WERI-Rb-1 (cell line): Measurements from ENCODE around the gene GP1BA.
A peak's percentile ranks its signal among the peaks of the same experiment; 100 is the strongest.

ENCODE experiments used
- DNase-seq: peaks from one replicate; pipeline ENCODE4 v3.0.0-alpha.2; 2020
- H3K27ac ChIP-seq: fragments of 250-450 bp; sonication (Bioruptor Pico); 2 replicates; pipeline ENCODE4 v1.5.1; 2020; ENCODE audit warnings: mild to moderate bottlenecking, moderate library complexity
- H3K27me3 ChIP-seq: fragments of 250-450 bp; sonication (Bioruptor Pico); 2 replicates; pipeline ENCODE4 v1.5.1; 2021; ENCODE audit warnings: mild to moderate bottlenecking, low read depth, moderate library complexity; ENCODE audit not compliant: insufficient read depth, severe bottlenecking
- H3K36me3 ChIP-seq: fragments of 250-450 bp; sonication (Bioruptor Pico); 2 replicates; pipeline ENCODE4 v1.5.1; 2020; ENCODE audit warnings: mild to moderate bottlenecking, moderate library complexity
- H3K4me3 ChIP-seq: 2 replicates; pipeline ENCODE4 v1.5.1; 2011; ENCODE audit warnings: low read depth, mild to moderate bottlenecking, control low read depth, low read length
- H3K9me3 ChIP-seq: fragments of 250-450 bp; sonication (Bioruptor Pico); 2 replicates; pipeline ENCODE4 v1.5.1; 2021; ENCODE audit warnings: mild to moderate bottlenecking, moderate library complexity; ENCODE audit not compliant: severe bottlenecking
- TF ChIP-seq, protein P1 (sequence below): IDR thresholded peaks from 2 replicates; pipeline ENCODE4 v1.5.1; 2011; ENCODE audit warnings: low read depth, mild to moderate bottlenecking, control low read depth, inconsistent platforms, low read length

Gene GP1BA

DNA sequence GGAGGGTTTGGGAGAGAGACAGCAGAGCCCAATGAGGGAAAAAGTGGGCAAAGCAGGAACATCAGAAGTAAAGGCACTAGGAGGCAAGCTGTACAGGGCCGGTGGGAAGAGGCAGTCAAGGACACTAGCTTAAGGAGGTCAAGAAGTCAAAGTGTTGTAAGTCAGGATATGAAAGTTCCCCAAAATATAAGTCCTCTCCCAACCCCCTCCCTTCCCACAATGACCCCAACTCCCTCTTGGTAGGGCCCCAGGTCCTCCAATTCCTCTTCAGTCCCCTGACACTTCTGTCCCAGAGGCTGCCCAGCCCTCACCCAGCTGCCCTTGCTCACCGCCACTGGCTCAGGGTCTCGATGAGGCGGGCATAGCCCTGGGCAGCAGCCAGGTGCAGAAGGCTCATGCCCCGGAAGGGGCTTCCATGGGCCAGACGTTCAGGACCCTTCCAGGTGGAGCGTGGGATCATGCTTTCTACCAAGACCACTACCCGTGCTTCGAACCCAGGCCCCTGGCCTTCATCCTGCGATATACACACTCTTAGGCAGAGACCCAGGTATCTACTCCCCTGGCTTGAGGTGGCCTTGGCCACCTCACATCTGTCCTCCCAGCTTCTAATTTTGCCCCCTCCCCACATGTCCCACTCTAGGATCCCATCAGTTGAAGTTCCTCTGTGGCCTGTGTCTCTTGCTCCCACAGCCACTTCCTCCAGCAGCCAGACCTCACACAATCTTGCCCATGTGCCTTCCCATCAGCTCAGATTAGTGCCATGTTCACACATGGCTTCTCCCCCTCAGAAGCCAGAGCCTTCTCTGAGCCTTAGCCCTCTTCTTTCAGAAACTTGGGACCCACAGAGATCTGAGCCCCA, 41.4 kb downstream of the GP1BA start:
- Histone ChIP-seq H3K9me3 (no peaks in the 10 kb centered on the region), H3K27ac (no peak overlapping the region), H3K4me3 (no peak overlapping the region), H3K36me3 (peaks cover 69% of the 10 kb centered on the region), H3K27me3 (no peaks in the 10 kb centered on the region)
- TF ChIP-seq, protein P1, sequence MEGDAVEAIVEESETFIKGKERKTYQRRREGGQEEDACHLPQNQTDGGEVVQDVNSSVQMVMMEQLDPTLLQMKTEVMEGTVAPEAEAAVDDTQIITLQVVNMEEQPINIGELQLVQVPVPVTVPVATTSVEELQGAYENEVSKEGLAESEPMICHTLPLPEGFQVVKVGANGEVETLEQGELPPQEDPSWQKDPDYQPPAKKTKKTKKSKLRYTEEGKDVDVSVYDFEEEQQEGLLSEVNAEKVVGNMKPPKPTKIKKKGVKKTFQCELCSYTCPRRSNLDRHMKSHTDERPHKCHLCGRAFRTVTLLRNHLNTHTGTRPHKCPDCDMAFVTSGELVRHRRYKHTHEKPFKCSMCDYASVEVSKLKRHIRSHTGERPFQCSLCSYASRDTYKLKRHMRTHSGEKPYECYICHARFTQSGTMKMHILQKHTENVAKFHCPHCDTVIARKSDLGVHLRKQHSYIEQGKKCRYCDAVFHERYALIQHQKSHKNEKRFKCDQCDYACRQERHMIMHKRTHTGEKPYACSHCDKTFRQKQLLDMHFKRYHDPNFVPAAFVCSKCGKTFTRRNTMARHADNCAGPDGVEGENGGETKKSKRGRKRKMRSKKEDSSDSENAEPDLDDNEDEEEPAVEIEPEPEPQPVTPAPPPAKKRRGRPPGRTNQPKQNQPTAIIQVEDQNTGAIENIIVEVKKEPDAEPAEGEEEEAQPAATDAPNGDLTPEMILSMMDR, result no peak
- DNase-seq, result no peak

DNA sequence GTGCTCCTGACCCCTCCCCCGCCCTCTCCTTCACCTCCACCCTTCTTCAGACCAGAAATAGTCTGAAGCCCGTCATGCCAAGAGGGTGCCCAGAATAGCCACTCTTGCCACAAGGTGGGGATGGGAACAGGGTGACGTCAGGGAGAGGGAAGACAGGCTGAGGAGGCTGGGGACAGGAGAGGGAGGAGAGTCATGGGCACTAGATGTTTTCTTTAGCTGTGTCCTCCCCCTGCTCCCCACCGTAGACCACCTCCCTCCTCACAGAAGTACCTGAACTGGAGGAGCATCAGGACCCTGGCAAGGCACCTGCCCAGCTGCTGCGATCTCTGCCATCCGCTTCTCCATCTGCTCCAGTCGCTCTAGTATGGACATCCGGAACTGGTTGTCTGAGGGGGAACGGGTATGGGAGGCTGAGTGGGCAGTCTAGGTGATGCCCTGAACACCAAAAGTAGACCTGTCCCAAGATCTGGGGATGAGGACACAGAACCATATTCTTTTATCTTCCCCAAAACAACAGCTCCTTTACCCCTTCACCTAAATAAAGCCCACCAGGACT, 42.1 kb downstream of the GP1BA start:
- H3K36me3 ChIP-seq, result peaks cover 69% of the 10 kb centered on the region
- H3K27me3 ChIP-seq, result no peaks in the 10 kb centered on the region
- no peaks in the 10 kb centered on the region for H3K9me3 ChIP-seq
- no peak for DNase-seq
- TF ChIP-seq, protein P1, result no peak
- H3K27ac ChIP-seq, result no peak overlapping the region
- H3K4me3 ChIP-seq, result no peak overlapping the region

DNA sequence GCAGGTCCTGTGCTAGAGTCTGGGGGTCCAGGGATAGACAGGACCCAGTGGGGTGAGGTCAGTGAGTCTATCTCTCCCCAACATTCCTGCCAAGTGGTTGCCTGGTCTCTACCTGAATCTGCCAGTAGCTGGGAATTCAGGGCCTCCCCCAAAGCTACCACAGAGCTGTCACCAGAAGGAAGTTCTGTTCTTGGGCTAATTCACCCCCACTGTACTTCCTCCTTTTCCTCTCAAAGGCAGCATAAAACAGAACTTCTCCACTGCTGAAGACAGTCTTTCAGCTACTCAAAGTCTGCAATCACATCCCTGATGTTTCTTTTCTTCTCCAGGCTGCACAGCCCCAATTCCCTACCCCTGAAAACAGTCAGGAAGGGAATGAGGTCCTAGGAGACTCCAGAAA, 46.6 kb downstream of the GP1BA start:
- no peak overlapping the region for H3K4me3 ChIP-seq
- peaks cover 54% of the 10 kb centered on the region for H3K36me3 ChIP-seq
- DNase-seq, result no peak
- no peak overlapping the region for H3K27ac ChIP-seq
- no peaks in the 10 kb centered on the region for H3K27me3 ChIP-seq
- H3K9me3 ChIP-seq, result no peaks in the 10 kb centered on the region
- TF ChIP-seq, protein P1, result no peak

DNA sequence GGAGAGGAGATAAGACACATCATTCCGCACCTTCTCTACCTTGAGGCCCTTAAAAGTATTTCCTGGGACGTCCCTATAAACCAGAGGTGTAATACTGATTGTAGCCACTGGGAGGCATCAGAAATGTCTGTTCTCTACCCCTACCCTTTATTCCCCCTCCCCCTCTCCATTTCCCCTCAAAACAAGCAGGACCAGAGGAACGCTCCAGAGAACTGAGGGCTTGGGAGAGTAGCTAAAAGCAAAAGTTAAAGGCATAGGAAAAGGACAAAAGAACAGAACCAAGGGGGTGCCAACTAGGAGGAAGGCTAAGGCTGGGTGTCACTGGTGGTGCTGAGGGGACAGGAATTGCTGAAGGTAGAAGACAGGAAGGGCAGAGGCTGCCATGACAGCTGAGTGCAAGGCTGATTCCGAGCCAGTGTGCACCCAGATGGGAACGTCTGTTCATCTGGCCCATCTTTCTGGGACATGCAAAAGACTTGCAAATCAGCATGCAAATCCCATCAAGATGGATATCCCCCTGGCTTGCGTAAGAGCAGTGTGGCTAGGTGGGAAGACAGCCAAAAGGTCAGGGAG, 48.7 kb downstream of the GP1BA start:
- Histone ChIP-seq H3K9me3 (no peaks in the 10 kb centered on the region), H3K27ac (peak overlapping the region; percentile 37), H3K4me3 (no peak overlapping the region), H3K27me3 (no peaks in the 10 kb centered on the region), H3K36me3 (peaks cover 54% of the 10 kb centered on the region)
- TF ChIP-seq, protein P1, result peak; percentile 72
- DNase-seq, result peak; percentile 58

DNA sequence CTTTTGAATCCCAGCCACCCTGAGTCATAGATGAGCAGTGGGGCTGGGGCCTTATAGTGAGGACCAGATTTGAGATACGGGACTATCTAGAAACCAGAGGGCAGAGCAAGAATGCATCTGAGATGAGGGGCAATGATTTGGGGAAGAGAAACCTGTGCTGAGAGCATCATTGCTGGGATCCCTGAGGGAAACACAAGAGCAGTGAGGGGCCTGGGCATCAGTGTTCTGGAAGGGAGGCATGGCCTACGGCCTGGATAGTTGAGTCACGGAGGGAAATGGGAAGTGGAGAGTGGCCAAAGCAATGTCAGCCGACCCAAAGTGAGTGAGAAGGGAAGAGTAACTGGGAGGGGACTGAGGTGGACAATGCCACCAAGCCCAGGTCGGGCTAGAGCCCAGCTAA, 50.2 kb downstream of the GP1BA start:
- Histone ChIP-seq H3K27ac (no peak overlapping the region), H3K36me3 (peaks cover 39% of the 10 kb centered on the region), H3K27me3 (no peaks in the 10 kb centered on the region), H3K4me3 (no peak overlapping the region), H3K9me3 (no peaks in the 10 kb centered on the region)
- TF ChIP-seq, protein P1, result no peak
- DNase-seq, result no peak
